Measurements from ENCODE around the gene PELO.

The PELO gene

DNA sequence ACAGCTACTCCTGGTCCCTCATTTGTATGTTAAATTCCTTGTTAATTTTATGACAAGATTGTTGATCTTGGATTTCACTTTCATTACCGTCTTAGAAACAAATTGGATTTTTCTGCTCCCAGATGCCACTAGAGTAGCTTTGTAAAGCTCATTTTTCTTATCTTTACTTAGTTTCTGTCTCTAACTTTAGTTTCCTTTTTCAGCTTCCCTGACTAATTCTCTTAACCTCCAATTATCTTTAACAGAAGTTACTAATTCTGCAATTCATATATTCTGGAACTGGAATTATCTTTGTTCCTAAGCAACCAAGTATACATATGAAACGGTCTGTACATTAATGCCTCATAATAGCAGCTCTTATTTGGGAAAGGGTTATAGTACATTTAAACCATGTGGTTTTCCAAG is 16.7 kb downstream of the PELO start:
- TF ChIP-seq EZH2 (IDR thresholded peaks at IDR 0.05; ENCODE audit: borderline replicate concordance, low read depth, low read length, severe bottlenecking), result no peak
- no peak for TF ChIP-seq CTCF (IDR thresholded peaks at IDR 0.05; ENCODE audit: borderline replicate concordance, extremely low read depth, low read length, poor library complexity, severe bottlenecking)
- peak overlapping the region in 1 of 2 experiments; percentile 25; a peak in 1 of 4 replicates for H3K4me3 ChIP-seq (ENCODE audit: low read depth in 1 of 2, low read length in 2 of 2)
- ATAC-seq (ENCODE audit: insufficient read depth, low read depth) (no peak), DNase-seq (no peak)
- peaks cover 56% of the 10 kb centered on the region for H3K4me1 ChIP-seq (ENCODE audit: insufficient read depth, low read length)
- H3K27ac ChIP-seq (ENCODE audit: low read length), result no peak overlapping the region
- no peak overlapping the region for H3K9ac ChIP-seq (ENCODE audit: low read depth, low read length)
- no peaks in the 10 kb centered on the region for H3K27me3 ChIP-seq (ENCODE audit: insufficient read depth, low read length, poor library complexity)
- peak overlapping the region; percentile 86; the same call in 1 of the 2 replicates for H3K4me2 ChIP-seq (ENCODE audit: insufficient read depth, low read length)
- H3K9me3 ChIP-seq (ENCODE audit: insufficient read depth, low read length, severe bottlenecking), result no peaks in the 10 kb centered on the region
- no peak overlapping the region for H2AFZ ChIP-seq (ENCODE audit: low read depth, low read length)
- H3K36me3 ChIP-seq (ENCODE audit: insufficient read depth, low read length), result peaks cover 66% of the 10 kb centered on the region
- peaks cover 79% of the 10 kb centered on the region for H3K79me2 ChIP-seq (ENCODE audit: insufficient read depth, low read length)
- H4K20me1 ChIP-seq (ENCODE audit: insufficient read depth, low read length), result peaks cover 32% of the 10 kb centered on the region

GRCh38 chr5:52804981-52805380 is 17.3 kb downstream of the PELO start:
- TF ChIP-seq CTCF (IDR thresholded peaks at IDR 0.05; ENCODE audit: borderline replicate concordance, extremely low read depth, low read length, poor library complexity, severe bottlenecking) (no peak), EZH2 (IDR thresholded peaks at IDR 0.05; ENCODE audit: borderline replicate concordance, low read depth, low read length, severe bottlenecking) (no peak)
- Histone ChIP-seq H3K4me3 (ENCODE audit: low read depth in 1 of 2, low read length in 2 of 2) (no peak overlapping the region), H3K9ac (ENCODE audit: low read depth, low read length) (no peak overlapping the region), H3K27me3 (ENCODE audit: insufficient read depth, low read length, poor library complexity) (no peaks in the 10 kb centered on the region), H3K36me3 (ENCODE audit: insufficient read depth, low read length) (peaks cover 64% of the 10 kb centered on the region), H3K9me3 (ENCODE audit: insufficient read depth, low read length, severe bottlenecking) (no peaks in the 10 kb centered on the region), H2AFZ (ENCODE audit: low read depth, low read length) (no peak overlapping the region), H3K79me2 (ENCODE audit: insufficient read depth, low read length) (peaks cover 77% of the 10 kb centered on the region), H3K4me1 (ENCODE audit: insufficient read depth, low read length) (peaks cover 56% of the 10 kb centered on the region), H3K4me2 (ENCODE audit: insufficient read depth, low read length) (peak overlapping the region; percentile 32; the same call in 1 of the 2 replicates), H4K20me1 (ENCODE audit: insufficient read depth, low read length) (peaks cover 32% of the 10 kb centered on the region), H3K27ac (ENCODE audit: low read length) (no peak overlapping the region)
- no peak for ATAC-seq (ENCODE audit: insufficient read depth, low read depth)
- no peak for DNase-seq

DNA sequence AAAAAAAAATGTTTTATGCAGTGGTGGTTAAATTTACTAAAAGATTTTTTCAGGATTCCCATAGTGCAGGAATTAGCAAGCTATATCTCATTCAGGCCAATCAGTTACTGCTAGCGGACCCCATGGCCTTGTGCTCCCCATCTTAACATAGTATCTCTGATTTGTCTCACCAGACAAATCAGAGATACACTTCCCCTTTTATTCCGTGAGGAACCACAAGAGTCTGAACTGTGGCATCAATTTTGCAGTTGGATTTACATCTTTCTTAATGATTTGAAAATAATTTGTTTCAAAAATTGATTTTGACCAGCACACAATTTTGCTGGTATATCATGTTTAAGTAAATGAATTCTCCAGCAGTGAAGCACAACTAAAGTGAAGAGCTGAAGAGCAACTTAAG is 17.9 kb downstream of the PELO start:
- ATAC-seq (ENCODE audit: insufficient read depth, low read depth) (no peak), DNase-seq (no peak)
- Histone ChIP-seq H3K27me3 (ENCODE audit: insufficient read depth, low read length, poor library complexity) (no peaks in the 10 kb centered on the region), H3K9ac (ENCODE audit: low read depth, low read length) (no peak overlapping the region), H3K9me3 (ENCODE audit: insufficient read depth, low read length, severe bottlenecking) (no peaks in the 10 kb centered on the region), H3K36me3 (ENCODE audit: insufficient read depth, low read length) (peaks cover 58% of the 10 kb centered on the region), H3K4me1 (ENCODE audit: insufficient read depth, low read length) (peaks cover 51% of the 10 kb centered on the region), H3K4me3 (ENCODE audit: low read depth in 1 of 2, low read length in 2 of 2) (no peak overlapping the region), H3K27ac (ENCODE audit: low read length) (no peak overlapping the region), H3K4me2 (ENCODE audit: insufficient read depth, low read length) (0 out of 2 replicates have a peak overlapping the region, but pooled peaks have one; percentile 33), H4K20me1 (ENCODE audit: insufficient read depth, low read length) (peaks cover 27% of the 10 kb centered on the region), H3K79me2 (ENCODE audit: insufficient read depth, low read length) (peaks cover 72% of the 10 kb centered on the region), H2AFZ (ENCODE audit: low read depth, low read length) (no peak overlapping the region)
- TF ChIP-seq CTCF (IDR thresholded peaks at IDR 0.05; ENCODE audit: borderline replicate concordance, extremely low read depth, low read length, poor library complexity, severe bottlenecking), result no peak
- no peak for TF ChIP-seq EZH2 (IDR thresholded peaks at IDR 0.05; ENCODE audit: borderline replicate concordance, low read depth, low read length, severe bottlenecking)

- H3K4me1 ChIP-seq (ENCODE audit: insufficient read depth, low read length), result peaks cover 36% of the 10 kb centered on the region
- no peak for ATAC-seq (ENCODE audit: insufficient read depth, low read depth)
Measured at GRCh38 chr5:52807037-52807436, 19.3 kb downstream of the PELO start.

More at GRCh38 chr5:52807037-52807436, 19.3 kb downstream of the PELO start:
- H3K4me3 ChIP-seq (ENCODE audit: low read depth in 1 of 2, low read length in 2 of 2), result no peak overlapping the region
- TF ChIP-seq CTCF (IDR thresholded peaks at IDR 0.05; ENCODE audit: borderline replicate concordance, extremely low read depth, low read length, poor library complexity, severe bottlenecking) (no peak), EZH2 (IDR thresholded peaks at IDR 0.05; ENCODE audit: borderline replicate concordance, low read depth, low read length, severe bottlenecking) (no peak)
- no peak overlapping the region for H2AFZ ChIP-seq (ENCODE audit: low read depth, low read length)
- H3K9me3 ChIP-seq (ENCODE audit: insufficient read depth, low read length, severe bottlenecking), result no peaks in the 10 kb centered on the region
- peaks cover 44% of the 10 kb centered on the region for H3K36me3 ChIP-seq (ENCODE audit: insufficient read depth, low read length)
- no peak overlapping the region for H3K9ac ChIP-seq (ENCODE audit: low read depth, low read length)
- H3K27me3 ChIP-seq (ENCODE audit: insufficient read depth, low read length, poor library complexity), result no peaks in the 10 kb centered on the region
- H4K20me1 ChIP-seq (ENCODE audit: insufficient read depth, low read length), result peaks cover 15% of the 10 kb centered on the region; the same call in 1 of the 2 replicates
- no peak overlapping the region for H3K27ac ChIP-seq (ENCODE audit: low read length)
- no peak overlapping the region for H3K4me2 ChIP-seq (ENCODE audit: insufficient read depth, low read length)
- no peak for DNase-seq
- H3K79me2 ChIP-seq (ENCODE audit: insufficient read depth, low read length), result peaks cover 58% of the 10 kb centered on the region
